HG02970 (cell line): ENCODE results near the gene PPIL4.

Experiments
- ATAC-seq: cut with Tn5 transposase; IDR thresholded peaks from one replicate; pipeline ENCODE4 v1.9.1; 2021; ENCODE audit warnings: mild to moderate bottlenecking, moderate library complexity, moderate number of reproducible peaks; ENCODE audit not compliant: unreplicated experiment, low FRiP score

PPIL4 gene

GRCh38 chr6:149484733-149485700, 60.8 kb downstream of the PPIL4 start, which contains the start of gene ZC3H12D:
ZC3H12D (minus strand) TSS chr6:149485014; CDS start chr6:149474543, 10,471 bp downstream.
- peak; percentile 43 for ATAC-seq

- no peak for ATAC-seq
These were observed 61.8 kb downstream of the PPIL4 start for GRCh38 chr6:149483849-149484655.

- no peak for ATAC-seq
These were observed 62.5 kb downstream of the PPIL4 start for GRCh38 chr6:149483334-149483725.

- ATAC-seq, result no peak
These were observed 63.1 kb downstream of the PPIL4 start for GRCh38 chr6:149482545-149483333.

- ATAC-seq, result no peak
These were observed 65.2 kb downstream of the PPIL4 start for GRCh38 chr6:149480502-149481280.

GRCh38 chr6:149478631-149479314, 67.1 kb downstream of the PPIL4 start:
- no peak for ATAC-seq

- no peak for ATAC-seq
These were observed 68.3 kb downstream of the PPIL4 start for GRCh38 chr6:149477544-149477943.

GRCh38 chr6:149476789-149477455, 68.9 kb downstream of the PPIL4 start:
- no peak for ATAC-seq

- ATAC-seq, result no peak
These were observed 71.5 kb downstream of the PPIL4 start for GRCh38 chr6:149474108-149474935.

GRCh38 chr6:149473080-149474052, 72.5 kb downstream of the PPIL4 start:
- ATAC-seq, result no peak

GRCh38 chr6:149472241-149472640, 73.6 kb downstream of the PPIL4 start:
- ATAC-seq, result no peak

GRCh38 chr6:149471801-149472200, 74.0 kb downstream of the PPIL4 start:
- no peak for ATAC-seq

GRCh38 chr6:149470948-149471347, 74.9 kb downstream of the PPIL4 start:
- ATAC-seq, result no peak

- ATAC-seq, result peak; percentile 1
These were observed 77.7 kb downstream of the PPIL4 start for GRCh38 chr6:149468179-149468578.

GRCh38 chr6:149467265-149467664, 78.6 kb downstream of the PPIL4 start:
- ATAC-seq, result no peak

- no peak for ATAC-seq
These were observed 81.4 kb downstream of the PPIL4 start for GRCh38 chr6:149464411-149464810.

GRCh38 chr6:149463781-149464180, 82.1 kb downstream of the PPIL4 start:
- no peak for ATAC-seq
